ENCODE data around the gene EIF3D. TPM values are rescaled to one million over a fixed set of nuclear protein-coding genes. Genes with fewer than 3 reads are reported as not detected.

EIF3D gene
- total RNA-seq, 1 donor from 2014 or later, result 97.8 TPM

DNA sequence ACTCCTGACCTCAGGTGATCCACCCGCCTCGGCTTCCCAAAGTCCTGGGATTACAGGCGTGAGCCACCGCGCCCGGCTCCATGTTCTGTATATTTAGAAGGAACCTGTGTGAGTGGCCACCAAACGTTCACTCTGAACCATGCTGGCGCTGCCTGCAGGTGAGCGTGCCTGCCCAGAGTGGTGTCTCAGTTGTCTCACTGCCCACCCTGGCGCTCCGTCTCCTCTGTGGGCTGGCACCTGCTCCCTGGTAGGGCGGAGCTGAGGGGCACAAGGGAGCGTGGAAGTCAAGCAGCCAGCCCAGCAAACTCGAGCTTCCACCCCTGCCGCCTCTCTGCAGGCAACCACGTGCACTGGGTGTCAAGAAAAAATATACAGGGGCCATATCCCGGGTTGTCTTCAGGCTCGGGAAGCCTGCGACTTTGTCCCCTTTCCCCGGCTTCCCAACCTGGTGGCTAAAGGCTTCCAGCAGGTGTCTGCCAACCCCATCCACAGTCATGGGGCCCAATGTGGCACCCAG, 64.2 kb downstream of the EIF3D start:
- H3K27me3 Mint-ChIP-seq (ENCODE audit: low read depth), result no peaks in the 10 kb centered on the region
- H3K36me3 Mint-ChIP-seq (ENCODE audit: low read depth), result no peaks in the 10 kb centered on the region
- TF ChIP-seq, protein P1, sequence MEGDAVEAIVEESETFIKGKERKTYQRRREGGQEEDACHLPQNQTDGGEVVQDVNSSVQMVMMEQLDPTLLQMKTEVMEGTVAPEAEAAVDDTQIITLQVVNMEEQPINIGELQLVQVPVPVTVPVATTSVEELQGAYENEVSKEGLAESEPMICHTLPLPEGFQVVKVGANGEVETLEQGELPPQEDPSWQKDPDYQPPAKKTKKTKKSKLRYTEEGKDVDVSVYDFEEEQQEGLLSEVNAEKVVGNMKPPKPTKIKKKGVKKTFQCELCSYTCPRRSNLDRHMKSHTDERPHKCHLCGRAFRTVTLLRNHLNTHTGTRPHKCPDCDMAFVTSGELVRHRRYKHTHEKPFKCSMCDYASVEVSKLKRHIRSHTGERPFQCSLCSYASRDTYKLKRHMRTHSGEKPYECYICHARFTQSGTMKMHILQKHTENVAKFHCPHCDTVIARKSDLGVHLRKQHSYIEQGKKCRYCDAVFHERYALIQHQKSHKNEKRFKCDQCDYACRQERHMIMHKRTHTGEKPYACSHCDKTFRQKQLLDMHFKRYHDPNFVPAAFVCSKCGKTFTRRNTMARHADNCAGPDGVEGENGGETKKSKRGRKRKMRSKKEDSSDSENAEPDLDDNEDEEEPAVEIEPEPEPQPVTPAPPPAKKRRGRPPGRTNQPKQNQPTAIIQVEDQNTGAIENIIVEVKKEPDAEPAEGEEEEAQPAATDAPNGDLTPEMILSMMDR (IDR thresholded peaks at IDR 0.05), result no peak
- H3K9me3 Mint-ChIP-seq (ENCODE audit: low read depth), result no peaks in the 10 kb centered on the region
- H3K27ac Mint-ChIP-seq (ENCODE audit: unreplicated experiment), result peak overlapping the region; percentile 99
- DNase-seq (ENCODE audit: low spot score), result no peak
- no peak overlapping the region for H3K4me3 Mint-ChIP-seq (ENCODE audit: unreplicated experiment)
- H3K4me1 Mint-ChIP-seq (ENCODE audit: low read depth), result peaks cover 69% of the 10 kb centered on the region

DNA sequence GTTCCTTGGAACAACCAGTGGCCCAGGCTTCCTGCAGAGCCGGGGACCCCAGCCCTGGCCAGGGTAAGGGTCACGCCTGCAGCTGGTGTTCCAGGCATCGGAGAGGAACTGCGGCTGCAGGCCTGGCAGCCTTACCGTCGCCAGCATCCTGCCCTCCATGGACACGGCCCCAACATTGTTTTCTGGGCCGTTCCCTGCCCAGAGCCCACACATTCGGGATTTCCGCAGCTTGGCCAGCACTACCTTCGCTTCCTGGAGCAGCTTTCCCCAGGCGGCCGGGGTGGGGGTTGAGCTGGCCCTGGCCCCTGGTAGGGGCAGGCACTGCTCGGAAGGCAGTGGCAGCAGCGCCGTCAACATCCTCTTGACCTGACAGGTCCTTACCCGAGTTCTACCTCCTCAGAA, 65.2 kb downstream of the EIF3D start:
- no peaks in the 10 kb centered on the region for H3K36me3 Mint-ChIP-seq (ENCODE audit: low read depth)
- no peaks in the 10 kb centered on the region for H3K27me3 Mint-ChIP-seq (ENCODE audit: low read depth)
- no peak for DNase-seq (ENCODE audit: low spot score)
- H3K27ac Mint-ChIP-seq (ENCODE audit: unreplicated experiment), result peak overlapping the region; percentile 99
- H3K4me3 Mint-ChIP-seq (ENCODE audit: unreplicated experiment), result no peak overlapping the region
- H3K9me3 Mint-ChIP-seq (ENCODE audit: low read depth), result no peaks in the 10 kb centered on the region
- H3K4me1 Mint-ChIP-seq (ENCODE audit: low read depth), result peaks cover 68% of the 10 kb centered on the region
- TF ChIP-seq, protein P1 (IDR thresholded peaks at IDR 0.05), result no peak

DNA sequence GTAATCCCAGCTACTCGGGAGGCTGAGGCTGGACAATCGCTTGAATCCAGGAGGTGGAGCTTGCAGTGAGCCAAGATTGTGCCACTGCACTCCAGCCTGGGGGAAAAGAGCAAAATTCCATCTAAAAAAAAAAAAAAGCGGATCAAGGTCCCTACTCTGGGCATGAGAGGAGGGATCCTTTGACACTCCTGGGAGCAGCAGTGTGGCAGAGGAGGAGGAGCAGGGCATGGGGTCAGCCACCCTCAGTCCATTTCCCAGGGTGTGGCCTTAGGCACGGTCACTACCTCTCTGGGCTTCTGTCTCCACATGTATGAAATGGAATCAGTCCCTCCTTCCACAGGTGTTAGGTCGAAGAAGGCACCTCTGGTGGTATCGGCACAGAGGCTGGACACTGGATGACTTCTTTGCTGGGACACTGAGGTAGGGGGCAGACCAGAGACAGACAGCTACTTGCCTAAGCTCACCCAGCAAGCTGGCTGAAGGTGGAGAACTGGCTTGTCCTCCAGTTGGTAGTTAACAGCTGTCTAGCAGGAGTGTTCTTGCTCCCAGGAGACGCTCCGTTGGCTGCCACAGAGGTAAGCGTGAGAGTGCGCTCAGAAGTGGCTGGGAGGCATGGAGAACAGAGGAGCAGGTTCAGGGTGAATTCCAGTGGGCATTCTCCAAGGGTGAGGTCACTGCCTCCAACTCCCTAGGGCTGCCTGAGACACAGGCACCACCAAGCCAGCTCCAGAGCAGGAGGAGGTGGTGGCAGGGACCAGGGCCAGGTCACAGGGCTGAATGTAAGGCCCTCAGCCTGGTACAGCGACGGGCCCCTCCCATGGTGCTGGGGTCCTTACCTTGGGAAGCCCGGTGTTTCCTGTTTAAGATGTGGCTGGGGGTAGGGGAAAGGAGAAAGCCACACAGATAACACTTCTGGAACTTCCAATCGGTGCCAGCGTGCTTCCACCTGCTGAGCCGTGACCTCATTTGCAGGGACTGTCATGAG, 67.0 kb downstream of the EIF3D start:
- TF ChIP-seq, protein P1 (IDR thresholded peaks at IDR 0.05), result no peak
- Mint-ChIP-seq H3K27me3 (ENCODE audit: low read depth) (no peaks in the 10 kb centered on the region), H3K4me3 (ENCODE audit: unreplicated experiment) (peak overlapping the region; percentile 27), H3K36me3 (ENCODE audit: low read depth) (no peaks in the 10 kb centered on the region), H3K4me1 (ENCODE audit: low read depth) (peaks cover 62% of the 10 kb centered on the region), H3K9me3 (ENCODE audit: low read depth) (no peaks in the 10 kb centered on the region), H3K27ac (ENCODE audit: unreplicated experiment) (peak overlapping the region; percentile 99)
- DNase-seq (ENCODE audit: low spot score), result no peak

Other genes with a start within 250 kb of the EIF3D start
- gene MYH9, start 141.2 kb downstream of the EIF3D start, total RNA-seq, result 1,046 to 1,908 TPM (median 1,853 TPM) in 3 replicates
- 45.7 to 54.9 TPM (median 48.5 TPM) in 3 replicates for gene TXN2, start 47.5 kb downstream of the EIF3D start, total RNA-seq
- 21.0 to 23.1 TPM (median 23.0 TPM) in 3 replicates for gene FOXRED2, start 22.1 kb downstream of the EIF3D start, total RNA-seq
- gene CACNG2, start 174.6 kb upstream of the EIF3D start, total RNA-seq, result not detected in 3 replicates
- 23.0 to 31.4 TPM (median 24.4 TPM) in 3 replicates for gene IFT27, start 247.0 kb upstream of the EIF3D start, total RNA-seq

All from chondrocyte (in vitro differentiated cells).